Testis (tissue), 2 donors: ENCODE results near the gene DDX31.

ENCODE experiments used
- POLR2A ChIP-seq: fragments of 450-650 bp; IDR thresholded peaks from one replicate; pipeline ENCODE4 v1.6.1; 2017; ENCODE audit warnings: antibody characterized with exemption, mild to moderate bottlenecking, moderate library complexity
- TF ChIP-seq, protein P1 (sequence below), 3 experiments: fragments of 450-650 bp in 2 of 3; fragments of 200-600 bp in 1 of 3; sonication (generic) in 1 of 3; IDR thresholded peaks; one replicate each; pipeline ENCODE4 v1.5.1; 2016 to 2019; ENCODE audit warnings: antibody characterized with exemption in 3 of 3, mild to moderate bottlenecking in 2 of 3, moderate library complexity in 1 of 3

DNA sequence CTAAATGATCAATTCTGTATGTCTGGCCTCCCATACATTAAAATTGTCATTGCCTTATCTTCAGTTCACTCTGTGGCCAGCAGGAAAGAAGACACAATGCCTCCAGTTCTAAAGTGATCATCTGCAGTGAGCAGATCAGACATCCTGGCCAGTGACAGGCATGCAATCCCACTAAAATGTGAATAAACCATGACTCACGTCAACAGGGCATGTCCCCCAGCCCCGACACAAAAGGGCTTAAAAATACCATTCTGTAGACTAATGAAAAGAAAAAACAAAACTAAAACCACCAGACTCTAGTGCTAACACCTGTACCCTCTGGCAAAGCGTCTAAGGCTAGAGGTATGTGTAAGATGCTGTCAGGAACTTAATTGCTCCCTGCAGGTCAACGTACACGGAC, 38.5 kb downstream of the DDX31 start:
- TF ChIP-seq, protein P1, sequence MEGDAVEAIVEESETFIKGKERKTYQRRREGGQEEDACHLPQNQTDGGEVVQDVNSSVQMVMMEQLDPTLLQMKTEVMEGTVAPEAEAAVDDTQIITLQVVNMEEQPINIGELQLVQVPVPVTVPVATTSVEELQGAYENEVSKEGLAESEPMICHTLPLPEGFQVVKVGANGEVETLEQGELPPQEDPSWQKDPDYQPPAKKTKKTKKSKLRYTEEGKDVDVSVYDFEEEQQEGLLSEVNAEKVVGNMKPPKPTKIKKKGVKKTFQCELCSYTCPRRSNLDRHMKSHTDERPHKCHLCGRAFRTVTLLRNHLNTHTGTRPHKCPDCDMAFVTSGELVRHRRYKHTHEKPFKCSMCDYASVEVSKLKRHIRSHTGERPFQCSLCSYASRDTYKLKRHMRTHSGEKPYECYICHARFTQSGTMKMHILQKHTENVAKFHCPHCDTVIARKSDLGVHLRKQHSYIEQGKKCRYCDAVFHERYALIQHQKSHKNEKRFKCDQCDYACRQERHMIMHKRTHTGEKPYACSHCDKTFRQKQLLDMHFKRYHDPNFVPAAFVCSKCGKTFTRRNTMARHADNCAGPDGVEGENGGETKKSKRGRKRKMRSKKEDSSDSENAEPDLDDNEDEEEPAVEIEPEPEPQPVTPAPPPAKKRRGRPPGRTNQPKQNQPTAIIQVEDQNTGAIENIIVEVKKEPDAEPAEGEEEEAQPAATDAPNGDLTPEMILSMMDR (IDR thresholded peaks at IDR 0.05), result no peak
- no peak for TF ChIP-seq POLR2A
